Stimulated activated CD8-positive, alpha-beta memory T cell treated with anti-CD3 and anti-CD28 coated beads, Interleukin-4, amount 100 ng/mL, for 1 hour (primary cell): ENCODE results near the gene FIGNL1.

Source experiments
- DNase-seq, 2 donors: peaks; one replicate each; pipeline ENCODE4 v3.0.0-alpha.2; 2020; ENCODE audit warnings: low read depth in 2 of 2, low spot score in 1 of 2

FIGNL1 gene

DNA sequence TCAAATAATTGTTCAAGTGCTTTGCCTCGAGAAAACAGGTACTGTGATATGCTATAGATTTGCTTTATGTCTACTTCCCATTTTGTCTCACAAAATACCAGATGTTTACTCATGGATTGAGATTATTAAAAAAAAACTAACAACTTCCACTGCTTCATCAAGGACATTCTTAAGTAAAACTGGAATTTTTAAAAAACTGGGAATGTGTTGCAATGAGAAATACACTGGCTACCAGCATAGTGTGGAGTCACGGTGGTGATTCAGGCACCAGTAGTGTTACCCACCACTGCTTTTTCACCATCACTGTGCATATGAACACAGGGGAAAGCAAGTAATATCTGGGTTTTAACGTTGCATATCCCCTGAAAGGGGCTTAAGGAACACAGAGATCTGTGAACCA lies 21.2 kb downstream of the FIGNL1 start:
- DNase-seq, result no peak

DNA sequence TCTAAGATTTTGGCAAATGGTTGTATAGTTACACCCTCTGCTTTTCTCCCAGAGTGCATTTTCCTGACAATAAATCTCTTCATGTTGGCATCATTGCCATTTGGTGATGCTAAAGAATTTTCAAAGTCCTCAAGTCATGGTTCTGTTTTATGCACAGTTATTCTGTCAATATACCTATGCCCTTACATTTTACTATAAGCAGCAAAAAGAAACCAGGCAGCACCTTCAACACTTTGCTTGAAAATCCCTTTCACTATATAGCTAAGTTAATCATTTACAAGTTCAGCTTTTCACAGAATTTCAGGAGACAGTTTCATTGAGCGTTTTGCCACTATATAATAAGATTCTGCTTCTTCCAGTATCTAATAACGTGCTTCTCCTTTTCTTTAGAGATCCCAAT lies 22.6 kb downstream of the FIGNL1 start:
- no peak for DNase-seq

DNA sequence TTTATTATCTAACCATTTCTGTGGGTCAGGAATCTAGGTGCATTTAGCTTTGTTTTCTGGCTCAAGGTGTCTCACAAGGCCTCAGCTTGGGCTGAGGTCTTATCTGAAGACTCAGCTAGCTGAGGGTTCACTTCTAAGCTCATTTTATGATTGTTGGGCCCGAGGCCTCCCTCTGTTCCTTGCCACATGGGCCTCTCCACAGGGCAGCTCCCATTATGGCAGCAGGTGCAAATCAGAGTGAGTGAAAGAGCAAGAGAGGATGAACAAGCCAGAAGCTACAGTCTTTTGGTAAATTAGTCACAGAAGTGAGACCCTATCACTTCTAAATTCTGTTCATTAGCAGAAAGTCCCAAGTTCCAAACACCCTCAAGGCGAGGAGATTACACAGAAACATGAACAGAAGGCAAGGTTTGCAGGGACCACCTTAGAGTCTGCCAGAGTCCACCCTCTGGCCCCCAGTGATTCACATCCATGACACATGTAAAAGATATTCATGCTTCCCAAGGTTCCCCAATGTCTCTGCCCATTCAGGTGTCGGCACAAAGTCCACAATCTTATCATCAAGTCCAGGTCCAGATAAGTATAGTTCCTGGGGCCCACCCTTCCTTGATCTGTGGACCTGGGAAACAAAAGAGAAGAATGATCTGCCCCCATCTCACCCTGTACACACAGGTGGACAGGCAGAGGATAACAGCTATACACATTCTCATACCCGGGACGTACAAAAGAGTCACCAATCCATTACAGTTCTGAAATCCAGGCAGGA lies 23.7 kb downstream of the FIGNL1 start:
- no peak for DNase-seq

DNA sequence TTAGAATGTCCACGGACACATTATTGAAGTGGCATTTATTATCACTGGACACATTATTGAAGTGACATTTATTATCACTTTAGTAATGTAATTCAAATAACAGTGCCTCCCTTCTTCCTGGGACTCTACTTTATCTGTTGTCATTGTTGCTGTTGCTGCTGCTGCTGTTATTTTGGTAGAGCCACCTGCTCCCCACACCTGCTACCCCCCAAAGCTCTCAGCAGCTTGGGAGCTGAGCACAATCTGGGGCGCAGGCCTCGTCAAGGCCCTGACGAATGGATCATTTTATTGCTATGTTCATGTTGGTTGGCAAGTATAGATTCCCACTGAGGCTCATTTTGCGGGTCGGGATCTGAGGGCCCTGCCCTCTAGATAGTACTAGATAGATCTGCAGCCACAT lies 24.8 kb downstream of the FIGNL1 start:
- no peak for DNase-seq

DNA sequence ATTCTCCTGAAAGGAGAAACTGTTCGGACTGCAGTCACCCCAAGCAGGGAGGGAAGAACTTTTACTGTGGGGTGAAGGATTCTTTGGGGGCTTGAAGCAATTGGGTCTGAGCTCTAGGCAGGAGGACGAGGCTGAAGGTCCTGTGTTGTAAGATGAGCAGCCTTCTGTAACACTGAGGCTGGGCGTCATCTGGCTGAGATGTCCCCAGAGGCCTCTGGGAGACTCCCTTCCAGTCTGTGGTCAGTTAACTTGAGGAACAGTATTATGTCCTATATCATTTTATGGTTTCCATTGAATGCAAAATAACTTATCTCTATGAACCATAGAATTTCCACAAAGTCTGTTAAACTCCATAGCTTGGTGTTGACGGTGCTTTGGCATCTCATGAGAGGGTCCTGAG lies 26.3 kb downstream of the FIGNL1 start:
- no peak for DNase-seq

DNA sequence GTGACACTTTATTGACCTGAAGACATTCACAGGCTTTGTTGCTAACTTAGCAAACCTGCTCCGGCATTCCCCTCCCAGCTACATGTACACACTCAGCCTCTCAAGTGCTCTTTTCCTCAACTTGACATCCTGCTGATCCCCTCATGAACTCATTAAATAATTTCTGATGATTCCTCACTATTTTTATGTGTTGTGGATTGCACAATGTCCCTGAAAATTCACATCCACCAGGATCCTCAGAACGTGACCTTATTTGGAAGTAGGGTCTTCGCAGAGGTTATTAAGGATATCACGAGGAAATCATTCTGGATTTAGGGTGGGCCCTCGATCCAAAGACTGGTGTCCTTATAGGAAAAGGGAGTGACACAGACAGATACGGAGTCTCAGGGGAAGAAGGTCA lies 27.3 kb downstream of the FIGNL1 start:
- no peak for DNase-seq

DNA sequence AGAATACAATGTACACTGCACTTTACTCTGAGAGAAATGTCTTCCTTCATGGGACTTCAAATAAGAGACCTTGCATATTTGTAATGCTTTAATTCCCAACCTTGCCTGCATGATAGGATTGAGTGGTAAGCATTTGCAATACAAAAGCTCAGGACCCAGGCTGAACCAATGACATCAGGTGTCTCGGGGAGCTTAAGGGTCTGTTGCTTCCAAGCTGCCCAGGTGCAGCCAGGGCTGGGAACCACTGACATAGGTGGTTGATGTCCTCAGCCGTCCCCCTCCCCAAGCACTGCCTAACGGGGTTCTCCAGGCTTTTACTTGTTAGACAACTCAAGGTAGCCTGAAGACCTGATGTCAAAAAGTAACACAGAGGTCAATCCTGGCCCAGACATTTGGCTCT lies 29.1 kb downstream of the FIGNL1 start:
- no peak for DNase-seq

DNA sequence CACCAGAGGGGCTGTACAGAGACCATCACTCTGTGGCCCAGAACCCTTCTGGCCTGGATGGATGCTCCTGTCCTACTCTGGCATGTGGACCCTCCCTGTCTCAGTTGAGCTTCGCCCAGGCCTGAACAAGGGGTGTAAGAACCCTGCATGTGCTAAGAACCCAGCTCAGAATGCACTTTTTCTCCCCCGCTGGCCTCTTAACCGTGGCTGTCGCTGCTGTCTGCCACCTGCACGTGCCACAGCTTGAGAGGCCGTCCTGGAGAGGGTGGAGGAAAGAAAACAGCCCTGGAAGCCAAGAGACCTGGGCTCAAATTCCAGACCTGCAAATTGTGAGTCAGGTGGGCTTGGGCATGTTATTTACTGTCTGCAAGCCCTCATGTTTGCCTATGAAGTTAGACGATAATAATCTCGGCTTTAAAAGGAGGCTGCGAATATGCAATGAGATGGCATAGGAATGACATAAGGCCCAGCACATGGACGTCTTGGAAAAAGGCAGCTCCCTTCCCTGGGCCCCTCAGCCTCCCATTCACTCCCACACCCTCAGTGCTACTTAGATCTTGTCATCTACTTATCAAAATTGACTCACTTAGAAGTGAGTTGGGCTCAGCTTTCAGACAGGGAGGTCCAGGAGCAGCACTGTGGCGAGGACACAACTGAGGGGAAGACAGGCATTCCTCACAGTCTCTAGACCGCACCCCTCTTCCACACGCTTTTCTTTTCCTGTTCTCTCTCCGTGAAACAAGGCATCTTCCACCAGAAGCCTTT lies 31.4 kb downstream of the FIGNL1 start:
- no peak for DNase-seq

DNA sequence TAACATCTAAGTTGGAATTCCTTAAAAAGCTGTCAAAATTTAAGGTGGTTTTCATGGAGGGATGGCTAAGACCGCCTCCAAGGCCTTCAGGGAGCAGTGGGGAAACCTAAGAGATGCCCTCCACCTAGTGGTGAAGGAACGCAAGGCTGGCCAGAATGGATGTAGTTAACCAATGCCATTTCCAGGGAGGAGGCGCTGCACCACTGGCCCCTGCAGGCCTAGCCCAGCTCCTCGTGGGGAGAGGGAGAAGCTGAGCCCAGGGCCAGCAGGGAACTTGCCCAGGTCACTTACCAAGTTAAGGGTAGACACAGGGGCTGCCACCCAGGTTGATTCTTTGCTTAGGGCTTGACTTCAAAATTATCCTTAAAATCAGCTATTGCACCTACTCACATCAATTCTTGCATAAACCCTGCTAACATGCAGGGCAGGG lies 32.0 kb downstream of the FIGNL1 start:
- DNase-seq, result peak in 1 of 2 donors; percentile 49

DNA sequence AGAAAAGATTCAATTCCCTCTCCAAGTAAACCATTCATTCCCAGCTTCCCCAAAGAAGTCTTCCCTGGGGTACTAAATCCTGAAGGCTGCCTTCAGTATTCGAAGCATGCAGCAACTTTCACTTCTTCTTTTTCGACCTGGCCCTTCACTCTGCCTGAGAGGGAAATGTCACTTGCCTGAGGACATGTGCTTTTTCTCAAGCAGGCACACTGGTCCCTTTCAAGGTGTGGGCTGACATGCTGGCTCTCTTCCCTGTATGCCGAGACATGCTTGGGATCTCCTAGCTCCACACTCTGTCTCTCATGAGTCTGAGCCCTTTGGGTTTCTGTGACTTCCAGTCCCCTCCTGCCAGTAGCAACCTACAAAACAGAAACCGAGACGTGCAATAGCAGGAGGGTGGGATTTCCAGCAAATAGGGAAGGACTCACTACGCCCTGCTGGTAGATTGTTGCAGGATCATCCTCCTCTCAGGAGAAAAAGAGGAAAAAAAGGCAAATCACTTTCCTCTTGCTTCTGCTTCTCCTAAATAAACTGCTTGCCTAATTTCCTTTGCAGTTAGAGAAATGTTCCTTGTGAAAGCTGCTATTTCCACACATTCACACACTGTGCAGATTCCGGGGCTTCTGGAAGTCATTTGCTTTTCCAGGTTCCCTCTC lies 33.5 kb downstream of the FIGNL1 start:
- no peak for DNase-seq

DNA sequence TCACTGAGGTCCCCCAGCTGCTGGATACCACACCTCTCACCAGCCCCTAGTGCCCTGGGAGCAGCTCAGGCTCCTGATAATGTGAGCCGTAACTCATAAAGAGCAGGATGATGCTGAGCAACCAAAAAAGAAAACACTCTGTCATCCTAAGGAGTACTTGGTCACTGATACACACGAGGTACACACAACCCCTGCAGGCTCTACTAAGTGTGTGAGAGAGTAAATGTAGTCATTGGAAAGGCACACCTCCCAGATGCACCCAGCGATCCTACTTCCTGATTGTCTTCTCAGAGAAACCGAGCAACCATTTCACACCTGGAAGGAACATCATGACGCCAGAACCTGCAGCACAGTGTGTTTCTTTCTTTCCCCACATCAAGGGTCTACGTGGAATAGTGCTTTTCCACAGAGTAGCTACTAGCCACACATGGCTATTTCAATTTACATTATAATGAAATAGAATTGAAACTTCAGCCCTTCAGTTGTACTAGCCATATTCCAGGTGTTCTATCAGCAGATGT lies 34.2 kb downstream of the FIGNL1 start:
- no peak for DNase-seq

DNA sequence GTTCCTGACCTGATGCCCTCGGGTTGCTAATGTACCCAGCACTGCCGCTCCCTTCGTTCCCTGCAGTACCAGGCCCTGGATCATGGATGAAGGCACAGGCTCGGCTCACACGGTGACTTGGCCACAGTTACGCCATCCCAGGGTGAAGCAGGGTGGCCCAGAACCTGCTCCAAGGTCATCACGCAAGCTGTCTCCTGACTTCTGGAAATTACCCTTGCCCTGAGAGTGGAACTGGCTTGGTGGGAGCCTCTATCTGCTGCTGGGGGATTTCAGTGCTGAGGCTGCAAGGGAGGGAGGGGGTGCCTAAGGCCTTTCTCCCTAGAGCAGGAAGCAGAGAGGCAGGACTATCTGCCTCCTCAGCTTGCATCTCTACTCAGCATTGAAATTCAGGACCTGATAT lies 36.6 kb downstream of the FIGNL1 start:
- no peak for DNase-seq

DNA sequence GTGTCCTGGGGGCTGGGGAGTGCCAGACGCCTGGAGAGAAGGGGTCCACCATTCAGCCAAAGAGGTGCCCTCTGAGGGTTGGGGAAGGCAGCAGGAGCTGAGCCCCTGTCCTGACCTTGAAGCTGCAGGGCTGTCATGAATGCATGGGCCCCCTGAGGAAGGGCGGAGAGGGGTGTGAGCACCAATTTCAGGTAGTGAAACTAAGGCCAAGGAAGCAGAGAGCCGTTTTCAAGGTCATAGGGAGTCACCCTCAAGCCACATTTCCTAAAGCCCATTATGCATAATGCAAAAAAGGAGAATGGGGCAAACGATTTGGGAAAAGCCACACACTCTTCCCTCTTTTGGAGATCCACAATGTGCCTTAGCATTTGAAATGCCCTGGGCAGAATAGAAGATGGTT lies 37.2 kb downstream of the FIGNL1 start:
- no peak for DNase-seq

DNA sequence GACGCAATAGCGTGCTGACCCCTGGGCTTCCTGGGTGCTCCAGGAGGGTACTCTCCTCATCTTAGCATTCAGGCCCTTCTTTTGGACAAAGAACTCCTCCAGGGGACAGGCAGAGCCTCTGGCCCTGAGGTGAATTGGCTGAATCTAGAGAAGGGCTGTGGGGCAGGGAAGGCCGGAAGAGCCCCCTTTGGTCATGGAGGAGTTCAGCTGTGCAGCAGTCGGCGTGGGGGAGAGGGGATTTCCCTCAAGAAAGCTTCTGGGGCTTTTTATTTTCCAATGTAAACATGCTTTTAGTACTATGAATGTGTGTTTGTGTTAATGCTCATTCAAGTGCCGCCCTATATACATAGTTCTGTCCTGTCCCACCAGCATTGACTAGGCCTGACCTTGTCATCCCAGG lies 38.8 kb downstream of the FIGNL1 start:
- no peak for DNase-seq

DNA sequence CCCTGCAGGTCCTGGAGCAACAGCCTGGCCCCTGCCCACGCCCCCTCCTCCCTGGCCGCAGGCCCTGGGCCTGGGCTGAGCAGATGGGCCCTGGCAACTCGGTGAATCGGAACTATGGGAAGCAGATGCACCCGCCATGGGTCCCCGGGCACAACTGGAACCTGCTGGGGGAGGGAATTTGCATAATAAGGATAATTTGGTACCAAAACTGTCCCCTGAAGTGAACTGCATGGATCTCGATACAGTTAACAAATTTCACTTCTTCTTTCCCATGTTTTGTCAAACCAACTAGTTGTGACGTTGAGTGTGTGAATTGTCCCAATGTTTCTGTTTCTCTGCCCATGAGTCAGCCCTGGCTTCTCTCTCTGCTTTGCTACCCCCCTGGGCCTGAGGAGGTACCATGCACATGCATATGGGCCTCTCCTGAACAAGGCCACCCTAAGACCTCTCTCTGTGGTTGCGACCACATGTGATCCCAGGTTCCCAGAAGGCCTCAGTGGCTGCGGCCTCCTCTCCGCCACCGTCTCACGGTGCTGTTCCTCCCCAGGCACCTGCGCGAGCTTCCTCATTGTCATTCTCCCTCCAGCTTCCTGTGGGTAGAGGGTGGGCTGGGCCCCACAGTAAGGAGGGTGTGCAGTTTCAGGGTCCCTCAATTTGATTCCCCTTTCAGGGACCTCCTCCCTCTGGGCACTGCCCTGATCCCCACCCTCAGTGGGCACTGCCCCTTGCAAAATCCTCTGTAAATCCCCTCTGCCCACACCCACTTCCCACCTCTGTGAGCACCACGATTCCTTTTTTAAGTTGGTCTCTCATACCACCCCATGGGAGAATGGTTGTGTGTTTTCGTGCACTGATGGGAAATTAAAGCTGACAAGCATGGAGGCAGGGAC lies 40.0 kb downstream of the FIGNL1 start:
- DNase-seq, result no peak

DNA sequence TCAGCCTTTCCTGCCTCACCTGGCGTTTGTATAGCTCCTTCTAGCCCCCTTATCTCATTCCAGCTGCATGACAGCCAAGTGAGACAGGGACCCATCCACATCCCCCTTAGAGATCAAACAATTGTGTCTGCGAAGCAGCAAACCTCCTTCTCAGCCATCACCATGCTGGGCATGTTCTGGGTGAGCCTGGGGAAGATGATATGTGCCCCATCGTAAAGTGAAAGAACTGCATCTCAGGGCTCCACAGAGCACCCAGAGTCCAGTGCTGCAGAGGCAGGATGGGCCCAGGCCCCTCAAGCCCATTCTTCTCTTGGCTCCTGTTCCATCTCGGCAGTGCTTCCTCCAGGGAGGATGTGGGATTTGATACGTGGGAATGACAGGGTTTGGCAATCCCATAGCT lies 43.2 kb downstream of the FIGNL1 start:
- no peak for DNase-seq

DNA sequence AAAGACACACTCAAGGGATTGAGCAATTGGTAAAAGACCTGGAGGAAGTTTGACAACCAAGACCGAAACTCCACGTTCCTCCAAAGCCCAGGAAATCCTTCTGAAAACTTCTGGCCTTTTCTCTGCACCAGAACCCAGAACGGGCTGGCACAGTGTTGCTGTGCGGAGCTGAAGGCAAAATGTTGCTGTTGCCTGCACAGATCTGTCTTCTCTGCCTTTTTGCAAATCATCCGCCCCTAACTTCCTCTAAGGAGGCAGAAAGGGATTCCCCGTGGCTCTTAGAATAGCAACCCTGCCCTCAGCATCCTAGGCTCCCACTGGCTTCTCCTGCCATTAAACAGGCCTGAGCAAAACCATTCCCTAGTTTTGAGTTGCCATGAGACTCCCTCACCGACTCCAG lies 44.9 kb downstream of the FIGNL1 start:
- no peak for DNase-seq

DNA sequence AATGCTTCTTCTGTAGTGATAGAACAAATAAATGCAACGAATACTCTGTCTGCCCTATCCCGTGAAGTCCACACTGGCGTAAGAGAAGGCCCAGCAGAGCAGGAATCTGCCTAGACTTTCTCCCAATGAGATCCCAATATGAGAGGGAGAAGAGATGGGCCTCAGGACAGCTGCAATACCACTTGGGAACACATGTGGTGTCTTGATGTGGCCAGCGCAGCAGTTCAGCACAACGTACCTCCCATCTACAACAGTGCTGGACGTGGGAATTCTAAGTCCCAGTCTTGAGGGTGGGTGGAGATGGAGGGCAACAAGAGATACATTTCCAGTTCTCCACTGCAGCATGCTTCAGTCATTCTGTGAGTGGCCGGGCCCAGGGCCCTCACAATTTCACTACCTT lies 45.8 kb downstream of the FIGNL1 start:
- no peak for DNase-seq

DNA sequence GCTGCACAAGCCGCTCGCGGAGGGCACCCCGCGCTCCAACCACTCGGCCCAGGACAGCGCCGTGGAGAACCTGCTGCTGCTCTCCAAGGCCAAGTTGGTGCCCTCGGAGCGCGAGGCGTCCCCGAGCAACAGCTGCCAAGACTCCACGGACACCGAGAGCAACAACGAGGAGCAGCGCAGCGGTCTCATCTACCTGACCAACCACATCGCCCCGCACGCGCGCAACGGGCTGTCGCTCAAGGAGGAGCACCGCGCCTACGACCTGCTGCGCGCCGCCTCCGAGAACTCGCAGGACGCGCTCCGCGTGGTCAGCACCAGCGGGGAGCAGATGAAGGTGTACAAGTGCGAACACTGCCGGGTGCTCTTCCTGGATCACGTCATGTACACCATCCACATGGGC lies 50.0 kb downstream of the FIGNL1 start:
- no peak for DNase-seq

DNA sequence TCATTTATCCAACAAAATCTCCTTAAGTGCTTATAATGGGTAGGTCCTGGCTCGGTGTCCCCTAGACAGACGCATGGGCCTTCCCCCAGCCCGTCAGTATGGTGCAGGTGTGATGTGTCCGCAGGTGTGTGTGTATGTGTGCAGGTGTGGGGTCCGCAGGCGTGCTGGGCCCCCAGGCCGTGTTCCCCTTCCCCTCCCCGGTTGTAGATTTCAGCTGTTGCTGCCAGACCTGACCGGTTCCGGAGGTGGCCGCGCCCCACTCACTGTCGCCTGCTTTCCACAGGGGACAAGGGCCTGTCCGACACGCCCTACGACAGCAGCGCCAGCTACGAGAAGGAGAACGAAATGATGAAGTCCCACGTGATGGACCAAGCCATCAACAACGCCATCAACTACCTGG lies 50.5 kb downstream of the FIGNL1 start:
- no peak for DNase-seq

DNA sequence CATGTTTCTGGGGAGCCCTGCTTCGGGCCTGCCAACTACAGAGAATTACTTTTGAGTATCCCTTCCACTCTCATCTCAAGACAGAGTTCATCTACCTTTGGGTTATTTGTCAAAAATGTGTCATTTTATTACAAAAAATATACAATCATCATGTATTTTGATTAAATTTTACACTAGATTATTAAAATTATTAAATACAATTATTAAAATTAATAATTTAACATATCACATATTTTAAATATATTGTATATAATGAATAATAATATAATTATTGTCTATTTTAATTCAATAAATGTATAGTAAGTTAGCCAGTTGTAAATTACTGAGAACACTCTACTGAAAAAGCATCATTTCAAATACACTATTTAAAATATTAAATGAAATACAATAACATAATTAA lies 50.9 kb downstream of the FIGNL1 start:
- DNase-seq, result no peak
